ENCODE data around the gene CD300C. TPM values are rescaled to one million over a fixed set of nuclear protein-coding genes. Genes with fewer than 3 reads are reported as not detected.

CD300C gene
- total RNA-seq, 1 donor from 2014 or later: not detected

- intact Hi-C loops (cut with DNase I): no loop called here
- no peak for DNase-seq (ENCODE audit: extremely low spot score in 2 of 2)
- no peaks in the 10 kb centered on the region for H3K4me1 ChIP-seq
- no peak for TF ChIP-seq CTCF (IDR thresholded peaks at IDR 0.05)
- TF ChIP-seq POLR2AphosphoS5 (IDR thresholded peaks at IDR 0.05; ENCODE audit: insufficient read depth in 1 of 2, low read depth in 1 of 2): no peak
- no peak for TF ChIP-seq POLR2A (IDR thresholded peaks at IDR 0.05)
- no peak overlapping the region for H3K4me3 ChIP-seq
- H3K9me3 ChIP-seq: no peaks in the 10 kb centered on the region
- H3K27ac ChIP-seq: no peak overlapping the region
- no peaks in the 10 kb centered on the region for H3K27me3 ChIP-seq
- H3K36me3 ChIP-seq: no peaks in the 10 kb centered on the region
Observed at GRCh38 chr17:74546586-74546985, 671 bp upstream of the CD300C start.

GRCh38 chr17:74544991-74545842 is 698 bp downstream of the CD300C start:
- intact Hi-C loops (cut with DNase I): no loop called here
- H3K4me3 ChIP-seq: no peak overlapping the region
- no peaks in the 10 kb centered on the region for H3K4me1 ChIP-seq
- H3K27ac ChIP-seq: no peak overlapping the region
- H3K36me3 ChIP-seq: no peaks in the 10 kb centered on the region
- no peaks in the 10 kb centered on the region for H3K9me3 ChIP-seq
- TF ChIP-seq POLR2AphosphoS5 (IDR thresholded peaks at IDR 0.05; ENCODE audit: insufficient read depth in 1 of 2, low read depth in 1 of 2) (no peak), CTCF (IDR thresholded peaks at IDR 0.05) (no peak), POLR2A (IDR thresholded peaks at IDR 0.05) (no peak)
- DNase-seq (ENCODE audit: extremely low spot score in 2 of 2): no peak
- H3K27me3 ChIP-seq: no peaks in the 10 kb centered on the region

- H3K4me1 ChIP-seq: no peaks in the 10 kb centered on the region
- TF ChIP-seq POLR2AphosphoS5 (IDR thresholded peaks at IDR 0.05; ENCODE audit: insufficient read depth in 1 of 2, low read depth in 1 of 2) (no peak), CTCF (IDR thresholded peaks at IDR 0.05) (no peak), POLR2A (IDR thresholded peaks at IDR 0.05) (no peak)
- intact Hi-C loops (cut with DNase I): no loop called here
- no peak overlapping the region for H3K4me3 ChIP-seq
- no peaks in the 10 kb centered on the region for H3K9me3 ChIP-seq
- no peaks in the 10 kb centered on the region for H3K27me3 ChIP-seq
- H3K36me3 ChIP-seq: no peaks in the 10 kb centered on the region
- no peak for DNase-seq (ENCODE audit: extremely low spot score in 2 of 2)
- no peak overlapping the region for H3K27ac ChIP-seq
Observed at GRCh38 chr17:74543891-74544760, 1.8 kb downstream of the CD300C start.

GRCh38 chr17:74543406-74543805 is 2.5 kb downstream of the CD300C start:
- DNase-seq (ENCODE audit: extremely low spot score in 2 of 2): no peak
- TF ChIP-seq POLR2AphosphoS5 (IDR thresholded peaks at IDR 0.05; ENCODE audit: insufficient read depth in 1 of 2, low read depth in 1 of 2) (no peak), CTCF (IDR thresholded peaks at IDR 0.05) (no peak), POLR2A (IDR thresholded peaks at IDR 0.05) (no peak)
- Histone ChIP-seq H3K9me3 (no peaks in the 10 kb centered on the region), H3K4me3 (no peak overlapping the region), H3K4me1 (no peaks in the 10 kb centered on the region), H3K36me3 (no peaks in the 10 kb centered on the region), H3K27me3 (no peaks in the 10 kb centered on the region), H3K27ac (no peak overlapping the region)
- intact Hi-C loops (cut with DNase I): no loop called here

All from vagina (tissue), 2 donors.